ENCODE results near the gene HDDC3.

DNA sequence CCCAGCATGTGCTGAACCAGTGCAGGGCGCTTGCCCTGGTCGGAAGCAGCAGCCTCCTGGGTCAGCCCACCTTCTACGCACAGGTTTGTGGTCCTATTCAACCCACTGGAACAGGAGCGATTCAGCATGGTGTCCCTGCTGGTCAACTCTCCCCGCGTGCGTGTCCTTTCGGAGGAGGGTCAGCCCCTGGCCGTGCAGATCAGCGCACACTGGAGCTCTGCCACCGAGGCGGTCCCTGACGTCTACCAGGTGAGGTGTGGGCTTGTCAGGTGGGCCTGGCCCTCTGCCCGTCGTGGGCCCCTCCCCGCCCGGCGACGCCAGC, 21.1 kb downstream of the HDDC3 start:
- TF ChIP-seq, protein P1, sequence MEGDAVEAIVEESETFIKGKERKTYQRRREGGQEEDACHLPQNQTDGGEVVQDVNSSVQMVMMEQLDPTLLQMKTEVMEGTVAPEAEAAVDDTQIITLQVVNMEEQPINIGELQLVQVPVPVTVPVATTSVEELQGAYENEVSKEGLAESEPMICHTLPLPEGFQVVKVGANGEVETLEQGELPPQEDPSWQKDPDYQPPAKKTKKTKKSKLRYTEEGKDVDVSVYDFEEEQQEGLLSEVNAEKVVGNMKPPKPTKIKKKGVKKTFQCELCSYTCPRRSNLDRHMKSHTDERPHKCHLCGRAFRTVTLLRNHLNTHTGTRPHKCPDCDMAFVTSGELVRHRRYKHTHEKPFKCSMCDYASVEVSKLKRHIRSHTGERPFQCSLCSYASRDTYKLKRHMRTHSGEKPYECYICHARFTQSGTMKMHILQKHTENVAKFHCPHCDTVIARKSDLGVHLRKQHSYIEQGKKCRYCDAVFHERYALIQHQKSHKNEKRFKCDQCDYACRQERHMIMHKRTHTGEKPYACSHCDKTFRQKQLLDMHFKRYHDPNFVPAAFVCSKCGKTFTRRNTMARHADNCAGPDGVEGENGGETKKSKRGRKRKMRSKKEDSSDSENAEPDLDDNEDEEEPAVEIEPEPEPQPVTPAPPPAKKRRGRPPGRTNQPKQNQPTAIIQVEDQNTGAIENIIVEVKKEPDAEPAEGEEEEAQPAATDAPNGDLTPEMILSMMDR (conservative IDR thresholded peaks at IDR 0.05; ENCODE audit: low read depth, low read length), result no peak
- TF ChIP-seq EZH2 (IDR thresholded peaks at IDR 0.05; ENCODE audit: low read length, unreplicated experiment) (no peak), EZH2phosphoT487 (IDR thresholded peaks at IDR 0.05; ENCODE audit: borderline replicate concordance, low read length) (no peak)
